ENCODE data around the gene LRRC4. TPM values are rescaled to one million over a fixed set of nuclear protein-coding genes. Genes with fewer than 3 reads are reported as not detected.
A peak's percentile ranks its signal among the peaks of the same experiment; 100 is the strongest.

LRRC4 gene
- total RNA-seq, 1 experiment from 2014 or later = 0.98 TPM

- no peak for DNase-seq (ENCODE audit: low read depth)
Observed at GRCh38 chr7:128006550-128007302, 24.5 kb downstream of the LRRC4 start.

DNA sequence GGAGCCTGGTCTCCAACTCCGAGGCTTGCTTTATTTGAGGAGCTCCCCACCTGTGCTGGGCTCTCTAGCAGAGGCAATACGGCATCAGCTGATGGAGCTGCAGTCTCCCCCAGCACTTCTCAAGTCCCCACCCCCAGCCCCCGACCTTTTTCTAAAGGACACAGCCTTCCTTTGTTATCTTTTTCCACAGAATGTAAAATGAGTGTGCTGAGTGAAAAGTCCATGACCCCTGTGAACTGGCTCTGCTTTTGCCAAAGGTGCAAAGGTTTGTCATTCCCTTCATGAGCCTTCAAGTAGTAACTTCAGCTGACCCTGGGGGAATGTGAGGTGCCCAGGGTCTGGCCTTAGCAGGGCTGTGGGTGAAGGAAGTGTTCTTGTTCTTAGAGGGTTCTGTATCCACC lies 25.5 kb downstream of the LRRC4 start:
- no peak for DNase-seq (ENCODE audit: low read depth)

DNA sequence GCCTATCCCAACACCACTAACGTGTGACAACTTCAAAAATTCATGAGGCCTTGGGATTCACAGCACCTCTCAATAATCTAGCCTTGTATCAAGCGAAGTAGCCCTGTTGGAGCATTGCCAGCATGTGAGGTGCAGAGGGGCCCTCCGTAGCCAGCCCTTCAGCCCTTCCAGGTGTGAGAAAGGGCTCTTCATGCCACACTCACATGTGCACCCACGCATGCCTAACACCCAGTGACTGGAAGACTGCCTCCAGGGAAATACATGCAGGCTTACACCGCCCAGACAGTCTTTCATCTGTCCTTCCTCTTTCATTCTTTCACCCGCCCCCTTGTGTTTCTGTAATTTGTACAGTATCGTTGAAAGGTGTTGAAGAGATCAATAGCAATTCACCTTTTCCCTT lies 26.1 kb downstream of the LRRC4 start:
- no peak for DNase-seq (ENCODE audit: low read depth)

DNA sequence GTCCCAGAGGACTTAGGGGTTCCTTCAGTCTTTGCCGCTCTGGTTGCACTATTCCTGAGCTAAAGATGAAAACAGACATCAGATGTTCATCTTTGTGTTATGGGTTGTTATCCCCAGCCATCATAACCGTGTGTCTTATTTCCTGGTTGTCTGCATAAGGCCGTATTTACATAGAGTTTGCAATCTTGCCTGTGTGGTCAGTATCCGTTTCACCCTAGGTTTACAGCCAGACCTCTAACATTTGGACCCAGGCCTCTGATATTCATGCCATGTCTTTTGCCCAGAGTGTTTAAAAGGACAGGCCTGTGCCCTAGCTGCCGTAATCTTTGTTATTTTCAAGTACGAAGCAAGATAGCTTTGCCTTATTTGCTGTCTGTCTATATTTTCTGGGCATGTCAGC lies 26.6 kb downstream of the LRRC4 start:
- no peak for DNase-seq (ENCODE audit: low read depth)

DNA sequence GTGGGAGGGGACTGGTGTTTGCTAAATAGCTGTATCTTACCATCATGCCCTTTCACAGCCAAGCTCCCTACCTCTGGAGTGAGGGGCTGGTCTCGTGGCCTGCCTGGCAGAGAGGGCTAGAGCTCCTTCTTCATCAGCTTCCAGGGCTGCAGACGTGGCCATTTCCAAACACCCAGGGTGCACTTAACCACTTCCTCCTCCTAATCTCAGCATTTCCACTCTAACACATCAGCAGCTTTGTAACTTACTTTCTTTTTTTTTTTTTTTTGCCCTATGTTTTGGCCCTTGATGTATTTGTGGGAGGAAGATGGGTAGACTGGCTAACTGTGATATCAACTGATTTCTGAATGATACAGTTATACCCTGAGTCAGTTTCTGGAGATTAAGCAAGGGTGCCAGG lies 27.4 kb downstream of the LRRC4 start:
- DNase-seq (ENCODE audit: low read depth) = no peak

- no peak for DNase-seq (ENCODE audit: low read depth)
Observed at GRCh38 chr7:128003167-128003566, 28.1 kb downstream of the LRRC4 start.

GRCh38 chr7:128000854-128001265 lies 30.4 kb downstream of the LRRC4 start:
- no peak for DNase-seq (ENCODE audit: low read depth)

DNA sequence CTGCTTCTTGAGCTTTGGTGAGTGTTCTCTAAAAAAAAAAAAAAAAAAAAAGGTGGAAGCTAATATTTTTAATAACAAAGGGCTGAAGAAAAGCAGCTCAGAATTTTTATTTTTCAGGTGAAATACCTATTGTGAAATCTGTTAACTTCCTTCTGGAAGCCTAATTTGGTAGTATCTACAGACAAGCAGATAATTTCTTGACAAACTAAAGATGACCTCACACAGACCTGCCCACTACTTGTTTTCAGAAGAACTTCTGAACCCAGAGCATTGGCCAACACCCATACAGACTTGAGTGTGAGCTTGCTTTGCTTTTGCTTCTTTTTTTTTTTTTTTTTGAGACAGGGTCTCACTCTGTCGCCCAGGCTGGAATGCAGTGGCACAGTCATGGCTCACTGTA lies 31.2 kb downstream of the LRRC4 start:
- DNase-seq (ENCODE audit: low read depth) = no peak

GRCh38 chr7:127998671-127999070 lies 32.6 kb downstream of the LRRC4 start:
- no peak for DNase-seq (ENCODE audit: low read depth)

- peak; percentile 17 for DNase-seq (ENCODE audit: low read depth)
Observed at GRCh38 chr7:127997226-127997922, 33.9 kb downstream of the LRRC4 start.

GRCh38 chr7:127996253-127997071 lies 34.8 kb downstream of the LRRC4 start:
- DNase-seq (ENCODE audit: low read depth) = no peak

- peak; percentile 26 for DNase-seq (ENCODE audit: low read depth)
Observed at GRCh38 chr7:127995881-127996215, 35.4 kb downstream of the LRRC4 start.

- DNase-seq (ENCODE audit: low read depth) = peak; percentile 66
Observed at GRCh38 chr7:127995156-127995880, 35.9 kb downstream of the LRRC4 start.

DNA sequence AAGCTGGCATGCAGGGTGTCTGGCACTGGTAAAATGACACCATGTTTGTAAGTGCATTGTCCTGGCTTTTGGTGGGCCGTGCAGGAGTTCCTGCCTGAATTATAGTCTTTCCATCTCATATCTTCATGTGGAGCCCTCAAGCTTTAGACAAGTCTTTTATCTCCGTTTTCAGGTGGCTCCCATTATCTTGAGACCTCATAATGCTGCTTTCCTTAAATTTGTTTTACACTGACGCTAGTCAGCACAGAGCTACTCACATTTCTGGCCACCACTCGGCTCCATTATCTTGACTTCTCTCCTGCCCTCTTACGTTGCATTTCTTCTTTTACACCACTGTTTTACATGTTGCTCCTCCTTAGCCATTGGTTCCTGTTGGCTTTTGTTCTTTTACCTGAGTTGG lies 37.2 kb downstream of the LRRC4 start:
- no peak for DNase-seq (ENCODE audit: low read depth)

- no peak for DNase-seq (ENCODE audit: low read depth)
Observed at GRCh38 chr7:127993317-127993716, 37.9 kb downstream of the LRRC4 start.

DNA sequence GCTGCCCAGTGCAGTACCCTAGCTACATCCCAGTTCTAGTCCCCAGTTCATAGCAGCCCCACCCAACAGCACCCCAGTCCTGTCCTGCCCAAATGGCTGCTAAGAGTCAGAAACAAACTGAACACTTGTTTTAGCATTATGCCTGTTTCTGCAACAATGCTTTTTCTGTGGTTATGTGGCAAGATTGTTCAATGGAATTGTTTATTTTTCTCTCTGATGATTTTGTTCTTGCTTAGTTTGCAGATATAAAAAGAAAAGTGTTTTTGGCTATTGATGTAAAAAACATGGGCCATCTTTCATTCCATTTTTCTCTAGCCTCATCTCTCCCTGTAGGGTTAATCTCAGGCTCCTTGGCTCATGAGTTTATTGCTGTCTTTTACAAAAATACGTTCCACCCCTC lies 42.5 kb downstream of the LRRC4 start:
- DNase-seq (ENCODE audit: low read depth) = no peak

- DNase-seq (ENCODE audit: low read depth) = no peak
Observed at GRCh38 chr7:127986581-127987521, 44.4 kb downstream of the LRRC4 start.

- no peak for DNase-seq (ENCODE audit: low read depth)
Observed at GRCh38 chr7:127983804-127984332, 47.4 kb downstream of the LRRC4 start.

GRCh38 chr7:127981965-127982364 lies 49.3 kb downstream of the LRRC4 start:
- DNase-seq (ENCODE audit: low read depth) = no peak

DNA sequence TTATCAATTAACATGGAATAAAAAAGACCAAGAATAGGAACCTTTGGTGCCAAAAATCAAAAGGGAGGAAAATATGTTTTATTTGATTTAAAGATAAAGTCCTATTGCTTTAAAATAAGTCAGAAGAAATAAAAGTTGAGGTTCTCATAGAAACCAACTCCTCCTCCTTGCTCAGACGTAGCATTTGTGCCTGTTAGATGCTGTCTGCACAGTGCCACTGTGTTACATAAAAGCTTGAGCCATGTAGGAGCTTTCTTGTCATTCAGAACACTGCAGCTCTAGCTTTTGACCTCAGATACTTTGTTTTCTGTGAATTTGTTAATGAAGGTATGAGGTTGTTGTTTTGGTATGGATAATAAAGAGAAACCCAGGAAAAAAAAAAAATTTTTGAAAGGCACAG lies 50.3 kb downstream of the LRRC4 start:
- DNase-seq (ENCODE audit: low read depth) = no peak

Measured in LHCN-M2 (cell line).